IgD-negative memory B cell (primary cell): ENCODE results near the gene CPNE5. TPM values are rescaled to one million over a fixed set of nuclear protein-coding genes. Genes with fewer than 3 reads are reported as not detected.

Experiments used
- H3K27ac Mint-ChIP-seq, 3 donors: one replicate each; pipeline ENCODE4 v1.8.0; 2020 to 2022; ENCODE audit warnings: mild to moderate bottlenecking in 3 of 3, mixed read lengths in 3 of 3, moderate library complexity in 1 of 3
- H3K27me3 Mint-ChIP-seq: one replicate; pipeline ENCODE4 v1.8.0; 2021; ENCODE audit warnings: mixed read lengths
- H3K36me3 Mint-ChIP-seq: one replicate; pipeline ENCODE4 v1.8.0; 2020; ENCODE audit warnings: mild to moderate bottlenecking, mixed read lengths
- H3K4me1 Mint-ChIP-seq, 3 donors: one replicate each; pipeline ENCODE4 v1.8.0; 2020 to 2022; ENCODE audit warnings: mixed read lengths in 3 of 3, mild to moderate bottlenecking in 1 of 3
- H3K4me3 Mint-ChIP-seq, 4 donors: one replicate each; pipeline ENCODE4 v1.8.0; 2020 to 2022; ENCODE audit warnings: mild to moderate bottlenecking in 4 of 4, mixed read lengths in 4 of 4, moderate library complexity in 3 of 4
- H3K9me3 Mint-ChIP-seq, 3 donors: one replicate each; pipeline ENCODE4 v1.8.0; 2020 to 2021; ENCODE audit warnings: mixed read lengths in 3 of 3, mild to moderate bottlenecking in 1 of 3
- polyA plus RNA-seq: library from polyadenylated mRNA; unstranded; fragments of 300-500 nt; fragmentation: Illumina TruSeq; gene quantifications from one replicate; pipeline ENCODE4 v1.2.3, GENCODE V29; 2021

CPNE5 gene
- polyA plus RNA-seq, 1 donor from 2014 or later: 280 TPM

- H3K4me1 Mint-ChIP-seq: peaks cover 22 to 29% (median 27%) of the 10 kb centered on the region in 3 donors
- peak overlapping the region in 2 of 3 donors; percentile 39 to 64 for H3K27ac Mint-ChIP-seq
- no peaks in the 10 kb centered on the region for H3K36me3 Mint-ChIP-seq
- H3K4me3 Mint-ChIP-seq: peak overlapping the region in 2 of 4 donors; percentile 67 to 82
- no peaks in the 10 kb centered on the region for H3K27me3 Mint-ChIP-seq
- H3K9me3 Mint-ChIP-seq: peaks cover 0 to 2% (median 0%) of the 10 kb centered on the region in 3 donors
Measured at GRCh38 chr6:36769676-36770499, 69.4 kb downstream of the CPNE5 start.

- H3K9me3 Mint-ChIP-seq: no peaks in the 10 kb centered on the region
- H3K36me3 Mint-ChIP-seq: no peaks in the 10 kb centered on the region
- peaks cover 22 to 29% (median 27%) of the 10 kb centered on the region in 3 donors for H3K4me1 Mint-ChIP-seq
- peak overlapping the region in 1 of 3 donors; percentile 64 for H3K27ac Mint-ChIP-seq
- H3K4me3 Mint-ChIP-seq: peak overlapping the region in 3 of 4 donors; percentile 19 to 82 (median 67)
- H3K27me3 Mint-ChIP-seq: no peaks in the 10 kb centered on the region
Measured at GRCh38 chr6:36769183-36769675, 70.0 kb downstream of the CPNE5 start.

- Mint-ChIP-seq H3K4me1 (peaks cover 22 to 29% (median 27%) of the 10 kb centered on the region in 3 donors), H3K27ac (peak overlapping the region in 2 of 3 donors; percentile 32 to 36), H3K4me3 (peak overlapping the region in 2 of 4 donors; percentile 4 to 8), H3K27me3 (no peaks in the 10 kb centered on the region), H3K9me3 (no peaks in the 10 kb centered on the region), H3K36me3 (no peaks in the 10 kb centered on the region)
Measured at GRCh38 chr6:36766399-36766945, 72.8 kb downstream of the CPNE5 start.

GRCh38 chr6:36765594-36766398 lies 73.4 kb downstream of the CPNE5 start:
- Mint-ChIP-seq H3K4me3 (peak overlapping the region in 3 of 4 donors; percentile 4 to 81 (median 65)), H3K4me1 (peaks cover 22 to 29% (median 27%) of the 10 kb centered on the region in 3 donors), H3K27me3 (no peaks in the 10 kb centered on the region), H3K9me3 (no peaks in the 10 kb centered on the region), H3K36me3 (no peaks in the 10 kb centered on the region), H3K27ac (peak overlapping the region; percentile 32 to 73 (median 36))

- H3K9me3 Mint-ChIP-seq: no peaks in the 10 kb centered on the region
- peak overlapping the region in 2 of 4 donors; percentile 65 to 81 for H3K4me3 Mint-ChIP-seq
- H3K27me3 Mint-ChIP-seq: no peaks in the 10 kb centered on the region
- H3K27ac Mint-ChIP-seq: peak overlapping the region in 2 of 3 donors; percentile 36 to 73
- no peaks in the 10 kb centered on the region for H3K36me3 Mint-ChIP-seq
- H3K4me1 Mint-ChIP-seq: peaks cover 21 to 27% (median 26%) of the 10 kb centered on the region in 3 donors
Measured at GRCh38 chr6:36765190-36765589, 74.1 kb downstream of the CPNE5 start.

GRCh38 chr6:36762123-36762522 lies 77.1 kb downstream of the CPNE5 start:
- H3K9me3 Mint-ChIP-seq: no peaks in the 10 kb centered on the region
- H3K4me3 Mint-ChIP-seq: peak overlapping the region in 1 of 4 donors; percentile 45
- no peaks in the 10 kb centered on the region for H3K27me3 Mint-ChIP-seq
- peaks cover 24 to 30% (median 27%) of the 10 kb centered on the region in 3 donors for H3K4me1 Mint-ChIP-seq
- no peak overlapping the region for H3K27ac Mint-ChIP-seq
- no peaks in the 10 kb centered on the region for H3K36me3 Mint-ChIP-seq

- Mint-ChIP-seq H3K36me3 (no peaks in the 10 kb centered on the region), H3K9me3 (no peaks in the 10 kb centered on the region), H3K27me3 (no peaks in the 10 kb centered on the region), H3K4me3 (no peak overlapping the region), H3K27ac (no peak overlapping the region), H3K4me1 (peaks cover 22 to 29% (median 24%) of the 10 kb centered on the region in 3 donors)
Measured at GRCh38 chr6:36760685-36761435, 78.4 kb downstream of the CPNE5 start.

- Mint-ChIP-seq H3K27ac (peak overlapping the region; percentile 94 to 97 (median 94)), H3K9me3 (no peaks in the 10 kb centered on the region), H3K4me3 (peak overlapping the region; percentile 68 to 96 (median 77)), H3K27me3 (no peaks in the 10 kb centered on the region), H3K4me1 (peaks cover 33 to 36% (median 33%) of the 10 kb centered on the region in 3 donors), H3K36me3 (peaks cover 6% of the 10 kb centered on the region)
Measured at GRCh38 chr6:36759148-36759759, 80.0 kb downstream of the CPNE5 start.

GRCh38 chr6:36758516-36759147 lies 80.6 kb downstream of the CPNE5 start:
- Mint-ChIP-seq H3K4me3 (peak overlapping the region; percentile 68 to 96 (median 84)), H3K4me1 (peaks cover 36 to 42% (median 40%) of the 10 kb centered on the region in 3 donors), H3K27me3 (no peaks in the 10 kb centered on the region)

GRCh38 chr6:36757943-36758508 lies 81.2 kb downstream of the CPNE5 start:
- peak overlapping the region; percentile 94 to 96 (median 96) for H3K4me3 Mint-ChIP-seq

More at GRCh38 chr6:36758516-36759147, 80.6 kb downstream of the CPNE5 start:
- peaks cover 9% of the 10 kb centered on the region for H3K36me3 Mint-ChIP-seq
- no peaks in the 10 kb centered on the region for H3K9me3 Mint-ChIP-seq
- H3K27ac Mint-ChIP-seq: peak overlapping the region; percentile 94 to 97 (median 94)

GRCh38 chr6:36757206-36757605 lies 82.0 kb downstream of the CPNE5 start:
- peaks cover 49 to 55% (median 49%) of the 10 kb centered on the region in 3 donors for H3K4me1 Mint-ChIP-seq
- H3K36me3 Mint-ChIP-seq: peaks cover 9% of the 10 kb centered on the region
- H3K4me3 Mint-ChIP-seq: peak overlapping the region; percentile 94 to 96 (median 96)
- peaks cover 2% of the 10 kb centered on the region for H3K27me3 Mint-ChIP-seq
- no peaks in the 10 kb centered on the region for H3K9me3 Mint-ChIP-seq
- H3K27ac Mint-ChIP-seq: peak overlapping the region; percentile 94 to 97 (median 94)

More at GRCh38 chr6:36757943-36758508, 81.2 kb downstream of the CPNE5 start:
- H3K4me1 Mint-ChIP-seq: peaks cover 42 to 48% (median 46%) of the 10 kb centered on the region in 3 donors
- peaks cover 9% of the 10 kb centered on the region for H3K36me3 Mint-ChIP-seq
- H3K27me3 Mint-ChIP-seq: no peaks in the 10 kb centered on the region
- H3K27ac Mint-ChIP-seq: peak overlapping the region; percentile 94 to 97 (median 94)
- no peaks in the 10 kb centered on the region for H3K9me3 Mint-ChIP-seq

GRCh38 chr6:36756786-36757185 lies 82.5 kb downstream of the CPNE5 start:
- Mint-ChIP-seq H3K36me3 (peaks cover 9% of the 10 kb centered on the region), H3K9me3 (no peaks in the 10 kb centered on the region), H3K27me3 (peaks cover 2% of the 10 kb centered on the region), H3K27ac (peak overlapping the region; percentile 94 to 97 (median 94)), H3K4me1 (peaks cover 49 to 56% (median 51%) of the 10 kb centered on the region in 3 donors), H3K4me3 (peak overlapping the region; percentile 94 to 96 (median 96))
